CD4-positive, alpha-beta T cell treated with Interleukin-6 for 4 hours (primary cell): Measurements from ENCODE around the gene GET3.

Experiments used
- DNase-seq: peaks from one replicate; pipeline ENCODE4 v3.0.0-alpha.2; 2020; ENCODE audit warnings: mixed read lengths

GET3 gene

GRCh38 chr19:12782424-12783290 is 45.4 kb downstream of the GET3 start:
- DNase-seq, result peak; percentile 96

- peak; percentile 48 for DNase-seq
These were observed 46.1 kb downstream of the GET3 start for GRCh38 chr19:12783291-12783848.

- DNase-seq, result peak; percentile 25
These were observed 46.6 kb downstream of the GET3 start for GRCh38 chr19:12783849-12784393.

- DNase-seq, result peak; percentile 26
These were observed 47.1 kb downstream of the GET3 start for GRCh38 chr19:12784394-12784870.

GRCh38 chr19:12784871-12785430 is 47.7 kb downstream of the GET3 start:
- peak; percentile 14 for DNase-seq

GRCh38 chr19:12785431-12786031 is 48.2 kb downstream of the GET3 start:
- DNase-seq, result no peak

GRCh38 chr19:12786141-12786870 is 49.0 kb downstream of the GET3 start:
- DNase-seq, result peak; percentile 24

- no peak for DNase-seq
These were observed 49.7 kb downstream of the GET3 start for GRCh38 chr19:12786952-12787351.

- DNase-seq, result no peak
These were observed 50.2 kb downstream of the GET3 start for GRCh38 chr19:12787458-12787857.

GRCh38 chr19:12788042-12788681 is 50.9 kb downstream of the GET3 start:
- DNase-seq, result no peak

GRCh38 chr19:12788682-12789097 is 51.4 kb downstream of the GET3 start:
- DNase-seq, result peak; percentile 28

- no peak for DNase-seq
These were observed 52.0 kb downstream of the GET3 start for GRCh38 chr19:12789098-12789903.

GRCh38 chr19:12789904-12790619 is 52.8 kb downstream of the GET3 start:
- DNase-seq, result peak; percentile 89

GRCh38 chr19:12790628-12791344 is 53.5 kb downstream of the GET3 start:
- DNase-seq, result peak; percentile 19

- peak; percentile 98 for DNase-seq
These were observed 54.2 kb downstream of the GET3 start, which contains the start of gene JUNB for GRCh38 chr19:12791345-12792050. Gene JUNB, plus strand, starts transcription at chr19:12791486. Its CDS starts 286 bp downstream, at chr19:12791772.

GRCh38 chr19:12792051-12792852 is 55.0 kb downstream of the GET3 start:
- peak; percentile 84 for DNase-seq

- no peak for DNase-seq
These were observed 55.6 kb downstream of the GET3 start for GRCh38 chr19:12792853-12793289.
